IPS-NIHi7 (cell line): ENCODE measurements around the gene ULBP1.
"Not testable (repeated sequence)": the region's sequence is repeated elsewhere in the genome, so short reads cannot be mapped to it uniquely, and the experiment has no call there.

Experiments used
- DNase-seq: peaks from one replicate; pipeline ENCODE4 v3.0.0; 2012; ENCODE audit warnings: mixed read lengths; ENCODE audit errors: extremely low spot score

ULBP1 gene

GRCh38 chr6:149975400-149975799 lies 11.7 kb downstream of the ULBP1 start:
- no peak for DNase-seq

DNA sequence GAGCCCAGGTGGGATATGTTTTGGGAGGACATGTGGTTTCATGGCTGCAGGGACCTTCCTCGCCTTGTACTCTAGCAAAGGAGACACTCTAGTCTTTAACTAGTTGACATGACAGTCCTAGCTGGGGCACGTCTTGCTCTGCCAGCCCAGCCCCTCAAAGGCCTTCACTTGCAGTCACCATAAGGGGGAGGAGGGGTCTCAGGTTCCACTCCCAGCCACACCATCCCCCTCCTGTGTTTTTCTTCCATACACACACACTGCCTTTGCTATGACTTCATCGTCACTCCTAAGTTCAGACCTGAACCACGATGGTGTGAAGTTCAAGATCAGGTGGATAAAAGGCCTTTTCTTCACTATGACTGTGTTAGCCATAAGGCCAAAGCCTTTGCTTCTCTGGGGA lies 13.5 kb downstream of the ULBP1 start:
- no peak for DNase-seq

DNA sequence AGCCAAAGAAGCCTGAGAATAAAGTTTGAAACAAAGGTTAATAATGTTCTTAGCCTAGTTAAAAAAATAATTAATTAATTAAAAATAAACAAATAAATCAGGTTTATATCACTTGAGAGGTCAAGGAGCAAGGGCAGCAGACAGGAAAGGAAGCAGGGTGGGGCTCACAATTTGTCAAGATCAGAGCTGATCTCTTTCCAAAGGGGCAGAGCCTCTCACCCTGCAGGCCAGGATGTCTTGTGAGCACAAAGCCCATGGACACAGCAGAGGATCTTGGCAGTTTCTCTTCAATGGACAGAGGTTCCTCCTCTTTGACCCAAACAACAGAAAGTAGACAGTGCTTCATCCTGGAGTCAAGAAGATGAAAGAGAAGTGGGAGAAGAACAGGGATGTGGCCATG lies 14.9 kb downstream of the ULBP1 start:
- DNase-seq = no peak

GRCh38 chr6:149979293-149979692 lies 15.6 kb downstream of the ULBP1 start:
- no peak for DNase-seq

DNA sequence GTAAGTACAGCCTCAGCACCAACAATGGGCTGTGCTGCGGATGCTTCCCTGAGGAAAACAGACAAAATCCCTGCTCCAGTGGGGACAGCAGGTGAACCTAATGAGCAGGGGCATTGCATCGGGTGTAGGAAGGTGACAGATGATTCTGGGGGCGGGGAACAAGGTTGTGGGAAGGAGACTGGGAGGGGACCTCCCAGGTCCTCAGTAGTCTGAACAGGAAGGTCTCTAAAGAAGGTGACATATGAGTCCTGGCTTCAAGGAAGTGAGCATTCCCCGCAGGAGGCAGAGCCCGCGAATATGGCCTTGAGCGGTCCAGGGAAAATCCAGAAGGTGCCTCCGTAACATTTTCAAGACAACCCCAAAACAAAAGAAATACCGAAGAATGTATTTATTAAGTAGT lies 19.4 kb downstream of the ULBP1 start:
- DNase-seq = no peak

GRCh38 chr6:149984773-149985172 lies 21.0 kb downstream of the ULBP1 start:
- DNase-seq = no peak

- no peak for DNase-seq
Measured at GRCh38 chr6:149985481-149985937, 21.8 kb downstream of the ULBP1 start.

DNA sequence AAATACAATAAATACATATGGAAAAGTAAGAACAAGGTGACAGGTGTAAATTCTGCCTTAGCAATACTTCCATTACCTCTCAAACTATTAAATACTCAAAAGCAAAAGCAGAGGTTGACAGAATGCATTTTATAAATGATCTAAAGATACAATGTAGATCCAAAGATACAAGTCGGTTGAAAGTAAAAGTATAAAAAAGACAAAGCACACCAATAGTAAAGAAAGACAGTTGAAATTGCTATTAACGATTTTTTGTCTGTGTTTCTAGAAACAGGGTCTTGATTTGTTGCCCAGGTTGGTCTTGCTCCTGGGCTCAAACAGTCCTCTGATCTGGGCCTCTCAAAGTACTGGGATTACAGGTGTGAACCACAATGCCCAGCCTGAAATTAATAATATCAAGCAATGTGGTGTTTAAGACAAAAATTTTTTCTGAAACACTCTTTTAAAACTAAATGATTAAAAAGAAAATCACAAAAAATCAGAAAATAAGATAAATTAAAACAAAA lies 23.9 kb downstream of the ULBP1 start:
- no peak for DNase-seq

- DNase-seq = peak; percentile 60
Measured at GRCh38 chr6:149988550-149989346, 25.0 kb downstream of the ULBP1 start.

GRCh38 chr6:149990212-149990660 lies 26.5 kb downstream of the ULBP1 start:
- no peak for DNase-seq

DNA sequence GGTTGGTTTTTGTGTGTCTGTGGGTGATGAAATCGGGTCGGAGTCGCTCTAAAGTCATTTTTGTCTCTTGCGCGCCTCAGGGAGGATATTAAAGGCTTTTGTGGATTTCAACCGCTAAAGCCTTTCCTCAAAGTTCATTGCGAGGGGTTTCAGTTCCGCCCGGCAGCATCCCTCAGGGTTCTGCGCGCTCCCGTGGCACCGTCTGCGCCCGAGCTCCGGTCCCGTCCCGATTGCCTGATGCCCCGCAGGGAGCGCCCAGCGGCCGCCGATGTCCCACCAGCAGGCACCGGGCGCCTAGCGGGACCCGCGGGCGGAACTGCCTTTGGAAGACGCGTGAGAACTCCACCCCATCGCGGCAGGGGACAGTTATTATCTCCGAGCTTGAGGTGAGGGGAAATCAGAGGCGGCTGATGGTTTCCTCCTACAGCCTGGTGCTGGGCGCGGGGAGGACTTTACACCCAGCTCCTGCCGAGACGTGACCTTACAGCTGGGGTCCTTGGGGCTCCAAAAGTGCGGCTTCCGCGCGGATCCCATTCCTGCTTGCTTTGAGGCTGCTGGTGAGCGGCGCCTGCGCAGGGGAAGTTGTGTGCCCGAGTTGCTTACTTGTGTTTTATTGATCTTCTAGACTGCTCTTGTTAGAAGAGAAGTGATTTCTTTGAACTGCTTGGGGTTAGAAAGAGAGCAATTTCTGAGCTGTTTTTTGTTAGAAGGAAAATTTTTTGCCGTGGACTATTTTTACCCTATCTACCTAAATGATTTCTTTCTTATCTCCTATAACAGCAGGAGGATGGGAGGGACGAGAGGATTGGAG lies 27.1 kb downstream of the ULBP1 start:
- DNase-seq = peak; percentile 40

DNA sequence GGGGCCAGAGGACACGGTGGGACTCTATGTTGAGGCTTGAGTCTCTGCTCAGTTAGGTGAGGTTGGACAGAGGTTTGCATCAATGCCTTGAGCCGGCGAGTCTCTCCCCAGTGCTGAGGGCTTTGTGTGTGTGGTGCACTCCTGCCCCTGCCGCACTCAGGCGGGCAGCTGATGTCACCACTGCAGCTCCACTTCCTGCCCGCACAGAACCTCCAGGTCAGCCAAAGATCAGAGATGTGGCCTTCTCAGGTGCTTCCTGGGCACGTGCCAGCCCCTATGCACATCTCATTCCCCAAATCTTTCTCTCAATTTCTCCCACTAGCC lies 27.7 kb downstream of the ULBP1 start:
- not testable (repeated sequence) for DNase-seq

DNA sequence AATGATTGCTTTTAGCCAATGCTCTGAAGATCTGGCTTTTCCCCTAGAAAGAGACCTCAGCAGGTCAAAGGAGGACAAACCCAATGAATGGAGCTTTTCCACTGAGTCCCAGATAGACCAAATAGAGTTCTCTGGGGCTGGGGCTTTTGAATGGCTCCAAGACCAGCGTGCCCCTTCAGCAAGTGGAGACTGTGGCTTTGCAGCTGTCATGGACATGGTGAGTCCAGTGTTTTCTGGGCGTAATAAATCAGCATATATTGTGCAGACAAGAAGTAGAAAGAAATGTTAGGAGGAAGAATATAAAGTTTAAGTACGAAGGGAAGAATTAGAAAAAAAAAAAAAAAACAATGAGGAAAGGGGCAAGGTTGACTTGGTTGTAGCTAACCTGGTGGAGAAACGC lies 28.1 kb downstream of the ULBP1 start:
- DNase-seq = no peak

GRCh38 chr6:149995235-149995750 lies 31.6 kb downstream of the ULBP1 start:
- DNase-seq = no peak

DNA sequence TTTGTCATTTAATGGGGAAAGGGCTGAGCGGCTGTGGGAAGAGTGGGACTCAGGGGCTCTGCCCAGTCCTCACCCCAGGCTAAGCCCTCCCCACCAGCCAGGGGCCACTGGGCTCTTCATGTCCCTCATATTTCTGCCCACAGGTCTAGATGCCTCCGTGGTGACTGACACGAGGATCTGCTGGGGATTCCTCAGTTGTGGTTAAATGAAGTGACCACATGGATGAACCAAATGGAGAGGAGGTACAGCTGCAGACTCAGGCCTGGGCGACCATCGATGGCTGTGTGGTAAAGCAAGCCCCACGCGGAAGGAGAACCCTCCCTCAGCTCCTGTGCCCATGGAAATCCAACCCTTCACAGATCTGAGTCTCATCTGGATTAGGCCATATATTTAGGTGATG lies 32.2 kb downstream of the ULBP1 start:
- DNase-seq = no peak

DNA sequence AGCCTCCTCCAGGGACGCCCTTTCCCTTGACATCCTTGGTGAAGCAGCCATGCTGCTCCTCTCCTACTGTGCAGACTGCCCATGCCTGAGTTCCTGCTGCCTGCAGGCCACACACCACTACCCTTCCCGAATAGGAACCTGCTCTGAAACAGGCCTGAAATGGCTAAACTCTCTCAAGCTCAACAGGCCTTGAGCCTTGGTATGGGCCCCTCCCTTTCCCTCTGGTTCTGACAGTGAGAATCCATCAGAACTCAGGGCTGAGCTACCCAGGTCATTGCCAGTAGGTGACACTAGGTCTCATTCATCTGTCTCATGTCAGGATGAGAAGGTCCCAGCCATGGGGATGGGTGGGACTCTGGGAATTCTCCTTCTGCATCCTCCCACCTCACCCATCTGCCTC lies 35.9 kb downstream of the ULBP1 start:
- DNase-seq = no peak

- DNase-seq = no peak
Measured at GRCh38 chr6:150001295-150002008, 37.7 kb downstream of the ULBP1 start.

- DNase-seq = no peak
Measured at GRCh38 chr6:150002710-150003109, 39.0 kb downstream of the ULBP1 start.

DNA sequence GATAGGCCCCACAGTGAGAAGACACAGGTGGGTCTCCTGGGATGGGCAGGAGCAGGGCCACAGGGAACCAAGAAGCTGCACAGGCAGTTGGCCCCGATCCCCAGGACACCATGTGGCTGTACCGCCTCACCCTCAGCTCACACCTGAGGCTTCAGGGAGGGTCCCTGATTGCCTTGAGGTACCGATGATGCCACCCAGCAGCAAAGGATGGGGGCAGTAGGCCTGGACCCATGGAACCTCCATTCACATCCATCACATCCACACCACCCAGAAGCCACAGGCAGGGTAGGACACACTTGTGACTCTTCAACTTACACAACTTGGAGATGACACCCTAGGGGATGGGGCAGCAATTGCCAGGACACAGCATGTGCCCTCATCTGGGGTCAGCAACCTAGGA lies 39.9 kb downstream of the ULBP1 start:
- not testable (repeated sequence) for DNase-seq

DNA sequence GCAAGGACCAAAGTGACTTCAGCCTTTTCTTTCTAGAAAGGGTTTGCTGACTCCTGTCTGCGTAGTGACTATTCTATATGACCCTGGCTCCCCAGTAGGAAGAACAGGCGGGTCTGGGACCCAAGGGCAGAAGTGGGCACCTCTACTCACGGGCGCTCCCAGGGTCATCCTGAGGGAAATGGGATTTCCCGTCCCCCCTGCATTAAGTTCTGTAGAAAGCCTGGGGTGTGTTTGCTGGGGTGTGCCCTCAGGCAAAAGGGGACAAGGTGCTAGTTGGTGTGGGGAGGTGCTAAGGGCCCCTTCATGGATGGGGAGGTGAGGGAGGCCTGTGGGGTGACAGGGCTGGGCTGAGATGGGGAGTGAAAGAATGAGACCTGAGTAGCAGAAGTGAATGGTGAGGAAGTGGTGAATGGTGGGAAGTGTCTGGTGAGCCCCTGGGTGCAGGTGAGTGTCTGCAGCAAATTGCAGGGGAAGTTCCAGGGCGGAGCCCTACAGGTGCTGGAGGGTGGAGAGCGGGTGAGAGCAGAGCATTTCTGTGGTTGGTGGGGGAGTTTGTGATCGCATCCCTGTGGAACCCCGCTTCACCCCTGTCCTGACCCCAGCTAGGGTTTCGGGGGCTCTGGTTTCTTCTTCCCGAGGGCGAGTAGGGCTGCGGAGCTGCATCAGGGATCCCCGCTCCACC lies 40.5 kb downstream of the ULBP1 start:
- no peak for DNase-seq
